Measurements from ENCODE around the gene ESPNL. TPM values are rescaled to one million over a fixed set of nuclear protein-coding genes. Genes with fewer than 3 reads are reported as not detected.

The ESPNL gene
- total RNA-seq, 4 donors from 2014 or later, result 0.13 to 0.29 TPM; not detected in 2

DNA sequence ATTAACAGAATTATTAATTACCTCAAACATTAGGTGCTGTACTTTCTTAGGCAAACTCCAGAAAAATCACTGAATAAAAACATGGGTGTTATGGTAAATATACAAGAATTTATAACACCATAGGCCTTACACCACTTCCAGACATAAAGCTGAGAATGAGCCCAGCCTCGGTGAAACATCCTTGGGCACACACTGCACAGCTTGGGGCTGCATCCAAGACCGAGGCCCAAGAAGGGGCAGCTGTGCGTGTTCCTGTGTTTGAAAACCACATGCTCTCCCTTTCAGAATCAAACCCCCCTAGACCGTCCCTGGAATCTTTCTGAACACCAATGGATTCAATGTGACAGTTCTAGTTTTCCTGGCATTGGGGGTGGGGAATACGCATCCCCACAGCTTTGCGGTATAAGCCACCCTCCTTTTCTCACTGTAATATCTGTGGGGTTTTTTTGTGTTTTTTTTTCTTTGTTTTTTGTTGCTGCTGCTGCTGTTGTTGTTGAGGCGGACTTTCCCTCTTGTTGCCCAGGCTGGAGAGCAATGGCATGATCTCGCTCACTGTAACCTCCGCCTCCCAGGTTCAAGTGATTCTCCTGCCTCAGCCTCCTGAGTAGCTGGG is 71.5 kb downstream of the ESPNL start:
- TF ChIP-seq POLR2A (IDR thresholded peaks at IDR 0.05), result no peak
- TF ChIP-seq, protein P1, sequence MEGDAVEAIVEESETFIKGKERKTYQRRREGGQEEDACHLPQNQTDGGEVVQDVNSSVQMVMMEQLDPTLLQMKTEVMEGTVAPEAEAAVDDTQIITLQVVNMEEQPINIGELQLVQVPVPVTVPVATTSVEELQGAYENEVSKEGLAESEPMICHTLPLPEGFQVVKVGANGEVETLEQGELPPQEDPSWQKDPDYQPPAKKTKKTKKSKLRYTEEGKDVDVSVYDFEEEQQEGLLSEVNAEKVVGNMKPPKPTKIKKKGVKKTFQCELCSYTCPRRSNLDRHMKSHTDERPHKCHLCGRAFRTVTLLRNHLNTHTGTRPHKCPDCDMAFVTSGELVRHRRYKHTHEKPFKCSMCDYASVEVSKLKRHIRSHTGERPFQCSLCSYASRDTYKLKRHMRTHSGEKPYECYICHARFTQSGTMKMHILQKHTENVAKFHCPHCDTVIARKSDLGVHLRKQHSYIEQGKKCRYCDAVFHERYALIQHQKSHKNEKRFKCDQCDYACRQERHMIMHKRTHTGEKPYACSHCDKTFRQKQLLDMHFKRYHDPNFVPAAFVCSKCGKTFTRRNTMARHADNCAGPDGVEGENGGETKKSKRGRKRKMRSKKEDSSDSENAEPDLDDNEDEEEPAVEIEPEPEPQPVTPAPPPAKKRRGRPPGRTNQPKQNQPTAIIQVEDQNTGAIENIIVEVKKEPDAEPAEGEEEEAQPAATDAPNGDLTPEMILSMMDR (IDR thresholded peaks at IDR 0.05), result no peak
- WGBS, 2 donors, result 90% methylated on average over 9 of the region's 9 CpGs
- DNase-seq (ENCODE audit: low spot score in 2 of 2), result peak in 1 of 2 donors; percentile 59
- no peak overlapping the region for H3K4me3 ChIP-seq (ENCODE audit: low read depth, poor library complexity, severe bottlenecking)
- intact Hi-C loops (cut with DNase I; ENCODE audit: low total_unique reads), result no loop called here

DNA sequence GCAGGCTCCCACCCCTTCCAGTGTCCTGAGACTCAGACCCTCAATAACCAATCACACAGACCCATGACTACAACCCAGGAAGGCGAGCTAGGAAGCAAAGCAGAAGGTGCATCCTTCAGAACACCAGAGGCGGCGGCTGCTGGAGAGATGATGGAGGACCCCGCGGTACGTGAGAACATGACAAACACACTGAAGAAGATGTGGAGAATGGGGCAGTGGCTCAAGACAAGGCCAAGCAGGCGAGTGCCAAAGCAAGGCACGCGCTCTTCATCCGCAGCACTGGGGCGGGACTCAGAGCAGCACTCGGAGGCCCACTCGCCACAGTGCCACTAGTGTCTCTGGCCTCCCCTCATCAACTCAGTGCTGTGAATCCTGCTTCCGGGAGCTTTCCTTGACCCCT is 72.3 kb downstream of the ESPNL start:
- intact Hi-C loops (cut with DNase I; ENCODE audit: low total_unique reads), result no loop called here
- no peak for TF ChIP-seq POLR2A (IDR thresholded peaks at IDR 0.05)
- TF ChIP-seq, protein P1 (IDR thresholded peaks at IDR 0.05), result no peak
- H3K4me3 ChIP-seq (ENCODE audit: low read depth, poor library complexity, severe bottlenecking), result no peak overlapping the region
- 89% methylated on average over 14 of the region's 14 CpGs for WGBS, 2 donors
- DNase-seq (ENCODE audit: low spot score in 2 of 2), result peak in 1 of 2 donors; percentile 36

DNA sequence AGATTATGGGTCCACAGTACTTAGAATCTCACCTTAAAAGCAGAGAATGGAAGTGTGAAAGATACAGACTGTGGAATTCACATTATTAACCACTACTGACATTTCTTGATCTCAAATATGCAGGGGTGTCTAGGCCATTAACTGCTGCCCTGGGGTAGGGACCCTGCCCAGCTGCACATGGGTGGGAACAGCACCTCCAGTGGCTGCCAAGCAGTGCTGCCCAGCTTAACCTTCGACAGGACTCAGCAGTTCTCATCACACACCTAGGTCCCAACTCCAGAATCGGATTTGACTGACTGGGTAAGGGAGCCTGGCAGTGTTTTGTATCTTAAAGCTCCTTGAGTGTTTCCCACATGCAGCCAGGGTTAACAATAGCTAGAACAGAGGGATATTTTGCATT is 73.6 kb downstream of the ESPNL start:
- DNase-seq (ENCODE audit: low spot score in 2 of 2), result peak in 1 of 2 donors; percentile 72
- intact Hi-C loops (cut with DNase I; ENCODE audit: low total_unique reads), result no loop called here
- WGBS, 2 donors, result 85 to 93% methylated on average over 2 of the region's 2 CpGs
- TF ChIP-seq, protein P1 (IDR thresholded peaks at IDR 0.05), result no peak
- no peak for TF ChIP-seq POLR2A (IDR thresholded peaks at IDR 0.05)
- no peak overlapping the region for H3K4me3 ChIP-seq (ENCODE audit: low read depth, poor library complexity, severe bottlenecking)

DNA sequence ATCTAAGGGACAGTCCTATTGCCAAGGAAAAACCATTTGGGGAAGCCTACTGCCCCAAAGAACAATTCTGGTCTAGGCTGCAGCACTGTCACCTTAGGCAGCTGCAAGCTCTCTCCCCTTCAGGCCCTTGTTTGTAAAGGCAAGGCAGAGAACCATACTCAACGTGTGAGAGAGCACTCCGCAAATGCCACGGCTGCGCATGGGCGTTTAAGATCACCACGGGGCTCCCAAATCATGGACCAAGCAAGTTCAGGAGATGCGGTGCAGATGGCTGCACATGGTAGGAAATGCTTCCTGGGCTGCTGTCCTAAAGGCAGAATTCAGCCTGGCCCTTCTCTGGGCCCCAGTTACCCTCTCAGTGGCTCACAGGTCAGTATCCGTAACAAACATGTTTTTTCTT is 74.2 kb downstream of the ESPNL start:
- intact Hi-C loops (cut with DNase I; ENCODE audit: low total_unique reads), result no loop called here
- DNase-seq (ENCODE audit: low spot score in 2 of 2), result peak in 1 of 2 donors; percentile 49
- TF ChIP-seq, protein P1 (IDR thresholded peaks at IDR 0.05), result no peak
- no peak for TF ChIP-seq POLR2A (IDR thresholded peaks at IDR 0.05)
- H3K4me3 ChIP-seq (ENCODE audit: low read depth, poor library complexity, severe bottlenecking), result no peak overlapping the region
- WGBS, 2 donors, result 91 to 97% methylated on average over 8 of the region's 8 CpGs

DNA sequence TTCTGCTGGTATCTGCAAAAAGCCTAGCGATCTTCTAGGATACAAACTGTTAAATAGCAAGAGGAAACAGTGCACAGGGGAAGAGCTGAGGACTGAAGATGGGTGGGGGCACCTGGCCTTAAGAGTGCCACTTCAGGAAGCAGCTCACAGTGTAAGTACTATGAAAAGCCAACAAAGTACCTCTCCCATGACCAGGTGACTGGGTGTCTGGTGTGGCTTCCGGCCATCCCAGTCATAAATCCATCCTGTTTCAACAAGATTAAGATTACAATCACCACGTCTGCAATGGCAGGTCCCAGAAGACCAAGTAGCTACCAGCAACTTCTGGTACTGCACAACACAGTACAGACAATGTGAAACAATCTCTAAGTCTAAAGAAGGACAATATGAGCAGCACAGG is 74.6 kb downstream of the ESPNL start:
- 59 to 64% methylated on average over 3 of the region's 3 CpGs for WGBS, 2 donors
- no peak overlapping the region for H3K4me3 ChIP-seq (ENCODE audit: low read depth, poor library complexity, severe bottlenecking)

More for the DNA sequence above, 74.6 kb downstream of the ESPNL start:
- intact Hi-C loops (cut with DNase I; ENCODE audit: low total_unique reads), result no loop called here
- DNase-seq (ENCODE audit: low spot score in 2 of 2), result peak in 1 of 2 donors; percentile 20
- no peak for TF ChIP-seq POLR2A (IDR thresholded peaks at IDR 0.05)
- TF ChIP-seq, protein P1 (IDR thresholded peaks at IDR 0.05), result no peak

Data from lower leg skin (tissue), 4 donors.